Tibial nerve (tissue), 4 donors: ENCODE results near the gene GNA12. TPM values are rescaled to one million over a fixed set of nuclear protein-coding genes. Genes with fewer than 3 reads are reported as not detected.

Experiments
- DNase-seq, 2 donors: peaks; one replicate each; pipeline ENCODE4 v3.0.0-alpha.2; 2019; ENCODE audit warnings: low spot score in 2 of 2
- H3K27ac ChIP-seq, 4 donors: fragments of 200-600 bp; sonication (generic) in 3 of 4; one replicate each; pipeline ENCODE4 v1.5.1; 2017 to 2019; ENCODE audit warnings: mild to moderate bottlenecking in 1 of 4
- H3K27me3 ChIP-seq, 2 donors: fragments of 200-600 bp; sonication (generic) in 1 of 2; one replicate each; pipeline versions ENCODE4 v1.5.1 to v1.6.0; 2017 to 2019
- H3K36me3 ChIP-seq, 3 donors: fragments of 200-600 bp; sonication (generic); one replicate each; pipeline ENCODE4 v1.5.1; 2018 to 2019
- H3K4me1 ChIP-seq, 4 donors: fragments of 200-600 bp; sonication (generic) in 3 of 4; one replicate each; pipeline ENCODE4 v1.5.1; 2017 to 2019
- H3K4me3 ChIP-seq, 4 donors: fragments of 200-600 bp; sonication (generic) in 3 of 4; one replicate each; pipeline ENCODE4 v1.5.1; 2017 to 2019; ENCODE audit warnings: mild to moderate bottlenecking in 1 of 4, moderate library complexity in 1 of 4
- H3K9me3 ChIP-seq, 4 donors: fragments of 200-600 bp; sonication (generic) in 3 of 4; one replicate each; pipeline ENCODE4 v1.5.1; 2017 to 2019
- CTCF ChIP-seq, 5 experiments: fragments of 200-600 bp in 3 of 5; fragments of 450-650 bp in 2 of 5; sonication (generic) in 3 of 5; IDR thresholded peaks; one replicate each; pipeline ENCODE4 v1.5.1; 2016 to 2019; ENCODE audit warnings: antibody characterized with exemption in 5 of 5, mild to moderate bottlenecking in 3 of 5, moderate library complexity in 2 of 5
- EP300 ChIP-seq, 2 donors: sonication (generic); formaldehyde crosslinking; IDR thresholded peaks; one replicate each; pipeline ENCODE4 v1.6.1; 2017; ENCODE audit warnings: antibody characterized with exemption in 2 of 2, mild to moderate bottlenecking in 1 of 2
- POLR2A ChIP-seq, 2 donors: fragments of 450-650 bp; IDR thresholded peaks; one replicate each; pipeline ENCODE4 v1.6.1; 2017; ENCODE audit warnings: antibody characterized with exemption in 2 of 2, mild to moderate bottlenecking in 2 of 2, moderate library complexity in 2 of 2
- WGBS, 2 donors: methylation state at CpG; one replicate each; pipeline ENCODE4 v1.1.5; 2018; 5-methylcytosine and 5-hydroxymethylcytosine counted together
- total RNA-seq, 4 donors: library from RNA; depleted of rRNA; stranded (reverse); fragments of >200 nt; gene quantifications; one replicate each; pipeline ENCODE4 v1.1.0, GENCODE V29; 2016

Gene GNA12
- total RNA-seq, 4 donors from 2014 or later: 21.3 to 36.0 (median 29.4) TPM

- no peaks in the 10 kb centered on the region for H3K9me3 ChIP-seq
- no peak overlapping the region for H3K27ac ChIP-seq
- no peaks in the 10 kb centered on the region for H3K36me3 ChIP-seq
- no peak for DNase-seq
- no peak overlapping the region for H3K4me3 ChIP-seq
- peaks cover 0 to 42% (median 3%) of the 10 kb centered on the region in 4 donors for H3K4me1 ChIP-seq
- WGBS, 2 donors: 85 to 91% methylated on average over 5 of the region's 5 CpGs
- TF ChIP-seq EP300 (IDR thresholded peaks at IDR 0.05) (no peak), POLR2A (IDR thresholded peaks at IDR 0.05) (no peak), CTCF (IDR thresholded peaks at IDR 0.05) (no peak)
- H3K27me3 ChIP-seq: no peaks in the 10 kb centered on the region
Observed at GRCh38 chr7:2807460-2807844, 36.7 kb downstream of the GNA12 start.

DNA sequence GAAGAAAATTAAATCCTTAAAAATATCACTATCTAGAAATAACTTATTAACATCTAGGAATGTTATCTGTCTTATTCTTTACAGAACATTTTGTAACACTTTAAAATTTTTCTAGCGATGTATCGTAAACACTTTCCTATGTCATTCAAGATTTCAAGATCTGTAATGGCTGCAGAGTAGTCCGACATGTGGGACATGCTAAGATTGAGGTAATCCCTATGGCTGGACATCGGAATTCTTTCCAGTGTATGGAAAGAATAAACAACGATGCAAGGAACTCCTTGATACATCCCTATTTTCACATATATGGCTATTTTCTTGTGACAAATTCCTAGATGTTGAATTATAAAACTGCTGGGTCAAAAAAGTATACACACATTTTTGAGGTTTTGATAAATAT is 37.5 kb downstream of the GNA12 start:
- Histone ChIP-seq H3K4me1 (peaks cover 0 to 46% (median 4%) of the 10 kb centered on the region in 4 donors), H3K36me3 (no peaks in the 10 kb centered on the region), H3K4me3 (no peak overlapping the region), H3K27me3 (no peaks in the 10 kb centered on the region), H3K9me3 (no peaks in the 10 kb centered on the region), H3K27ac (no peak overlapping the region)
- TF ChIP-seq EP300 (IDR thresholded peaks at IDR 0.05) (no peak), POLR2A (IDR thresholded peaks at IDR 0.05) (no peak), CTCF (IDR thresholded peaks at IDR 0.05) (no peak)
- WGBS, 2 donors: 93 to 98% methylated on average over 5 of the region's 5 CpGs
- no peak for DNase-seq

DNA sequence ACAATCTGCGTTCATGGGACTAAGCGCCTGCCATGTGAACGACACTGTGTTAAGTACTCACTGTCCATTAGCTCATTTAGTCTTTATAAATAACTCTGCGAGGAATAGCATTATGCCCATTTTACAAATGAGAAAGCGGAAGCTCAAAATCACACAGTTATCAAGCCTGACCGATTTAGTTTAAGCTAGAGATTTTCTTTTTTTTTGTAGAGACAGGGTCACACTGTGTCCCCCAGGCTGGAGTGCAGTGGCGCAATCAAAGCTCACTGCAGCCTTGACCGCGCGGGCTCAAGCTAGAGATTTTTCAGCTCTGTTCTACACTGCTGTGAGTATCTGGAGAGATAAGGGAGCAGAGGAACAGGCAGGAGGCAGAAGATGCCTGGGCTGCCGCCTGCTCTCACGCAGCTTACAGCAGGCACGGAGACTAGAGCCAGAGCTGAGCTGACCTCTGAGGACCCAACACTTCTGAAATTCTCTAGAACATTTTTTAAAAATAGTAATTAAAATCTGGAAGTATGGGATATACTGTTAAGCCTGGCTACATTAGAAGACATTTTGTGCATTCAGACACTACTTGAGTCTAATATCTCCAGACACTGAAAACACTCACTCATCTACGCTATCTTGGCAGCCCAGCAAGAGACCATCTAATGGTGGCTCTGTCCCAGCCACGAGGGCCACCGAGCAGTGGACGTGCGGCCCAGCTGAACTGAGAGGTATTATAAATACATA is 38.7 kb downstream of the GNA12 start:
- H3K36me3 ChIP-seq: no peaks in the 10 kb centered on the region
- DNase-seq: no peak
- H3K4me1 ChIP-seq: peaks cover 0 to 44% (median 9%) of the 10 kb centered on the region in 4 donors
- no peaks in the 10 kb centered on the region for H3K27me3 ChIP-seq
- H3K9me3 ChIP-seq: no peaks in the 10 kb centered on the region
- TF ChIP-seq POLR2A (IDR thresholded peaks at IDR 0.05) (no peak), EP300 (IDR thresholded peaks at IDR 0.05) (no peak), CTCF (IDR thresholded peaks at IDR 0.05) (no peak)
- no peak overlapping the region for H3K27ac ChIP-seq
- 95 to 96% methylated on average over 18 of the region's 18 CpGs for WGBS, 2 donors
- no peak overlapping the region for H3K4me3 ChIP-seq

- Histone ChIP-seq H3K4me1 (peaks cover 0 to 43% (median 9%) of the 10 kb centered on the region in 4 donors), H3K4me3 (no peak overlapping the region), H3K9me3 (no peaks in the 10 kb centered on the region), H3K36me3 (no peaks in the 10 kb centered on the region), H3K27ac (no peak overlapping the region), H3K27me3 (no peaks in the 10 kb centered on the region)
- no peak for DNase-seq
- WGBS, 2 donors: 89 to 94% methylated on average over 6 of the region's 6 CpGs
- TF ChIP-seq POLR2A (IDR thresholded peaks at IDR 0.05) (no peak), EP300 (IDR thresholded peaks at IDR 0.05) (no peak), CTCF (IDR thresholded peaks at IDR 0.05) (no peak)
Observed at GRCh38 chr7:2804227-2804763, 39.8 kb downstream of the GNA12 start.

DNA sequence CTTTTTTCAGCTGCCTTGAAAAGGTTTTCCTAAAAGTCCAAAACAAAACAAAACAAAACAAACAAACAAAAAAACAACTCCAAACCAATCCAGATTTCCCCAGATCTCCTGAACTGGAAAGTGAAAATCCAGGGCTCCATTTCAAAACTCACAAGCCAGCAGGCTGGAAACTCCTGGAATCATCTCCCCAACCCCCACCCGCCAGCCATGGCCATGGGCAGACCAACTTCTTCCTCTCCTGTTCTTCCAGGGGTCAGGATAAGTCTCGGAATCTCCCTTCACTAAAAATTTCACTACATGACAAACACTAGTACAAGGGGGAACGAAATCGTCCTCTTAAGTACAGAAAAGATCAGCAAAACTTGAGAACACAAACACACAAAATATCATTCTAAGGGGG is 40.4 kb downstream of the GNA12 start:
- H3K27ac ChIP-seq: no peak overlapping the region
- 95 to 96% methylated on average over 4 of the region's 4 CpGs for WGBS, 2 donors
- H3K36me3 ChIP-seq: no peaks in the 10 kb centered on the region
- peaks cover 0 to 39% (median 9%) of the 10 kb centered on the region in 4 donors for H3K4me1 ChIP-seq
- H3K27me3 ChIP-seq: no peaks in the 10 kb centered on the region
- no peaks in the 10 kb centered on the region for H3K9me3 ChIP-seq
- no peak overlapping the region for H3K4me3 ChIP-seq
- no peak for TF ChIP-seq POLR2A (IDR thresholded peaks at IDR 0.05)
- no peak for TF ChIP-seq EP300 (IDR thresholded peaks at IDR 0.05)
- no peak for TF ChIP-seq CTCF (IDR thresholded peaks at IDR 0.05)
- no peak for DNase-seq
